Loucy (cell line): ENCODE measurements around the gene TOM1L2.

Source experiments
- H2AFZ ChIP-seq: fragments of 200-600 bp; sonication (generic); 2 replicates; pipeline ENCODE4 v1.6.0; 2016; ENCODE audit warnings: antibody characterized with exemption, mild to moderate bottlenecking, low read length, moderate library complexity
- H3F3A ChIP-seq: fragments of 200-600 bp; 2 replicates; pipeline ENCODE4 v1.6.0; 2016; ENCODE audit warnings: antibody characterized with exemption, low read depth, mild to moderate bottlenecking
- H3K27me3 ChIP-seq: fragments of 200-600 bp; sonication (generic); 2 replicates; pipeline ENCODE4 v1.6.1; 2014; ENCODE audit warnings: low read length, mild to moderate bottlenecking; ENCODE audit not compliant: insufficient read depth, poor library complexity, severe bottlenecking
- H3K36me3 ChIP-seq: fragments of 200-600 bp; sonication (generic); 2 replicates; pipeline ENCODE4 v1.6.1; 2016; ENCODE audit warnings: low read length; ENCODE audit not compliant: insufficient read depth
- H3K4me1 ChIP-seq: fragments of 200-600 bp; sonication (generic); 2 replicates; pipeline ENCODE4 v1.5.1; 2014; ENCODE audit warnings: low read length, mild to moderate bottlenecking; ENCODE audit not compliant: insufficient read depth, poor library complexity, severe bottlenecking
- H3K4me2 ChIP-seq: fragments of 200-600 bp; sonication (generic); 2 replicates; pipeline ENCODE4 v1.6.0; 2014; ENCODE audit warnings: antibody characterized with exemption, low read length, low read depth, mild to moderate bottlenecking; ENCODE audit not compliant: poor library complexity, severe bottlenecking
- H3K4me3 ChIP-seq: fragments of 200-600 bp; sonication (generic); 2 replicates; pipeline ENCODE4 v1.5.1; 2014; ENCODE audit warnings: low read length, mild to moderate bottlenecking, mixed read lengths; ENCODE audit not compliant: poor library complexity, severe bottlenecking
- H3K79me2 ChIP-seq: fragments of 200-600 bp; sonication (generic); 2 replicates; pipeline ENCODE4 v1.6.1; 2014; ENCODE audit warnings: low read length; ENCODE audit not compliant: insufficient read depth
- H3K9ac ChIP-seq: fragments of 200-600 bp; sonication (generic); 2 replicates; pipeline ENCODE4 v1.6.0; 2014; ENCODE audit warnings: mild to moderate bottlenecking, low read depth, low read length, moderate library complexity; ENCODE audit not compliant: poor library complexity, severe bottlenecking
- H3K9me2 ChIP-seq: fragments of 200-600 bp; sonication (generic); replicated peaks from 2 replicates; pipeline ENCODE4 v1.6.1; 2016; ENCODE audit warnings: low read depth, low read length, mixed read lengths
- H3K9me3 ChIP-seq: fragments of 200-600 bp; sonication (generic); 2 replicates; pipeline ENCODE4 v1.6.1; 2014; ENCODE audit warnings: mild to moderate bottlenecking, antibody characterized with exemption, low read length, low read depth; ENCODE audit not compliant: insufficient read depth
- H4K20me1 ChIP-seq: fragments of 200-600 bp; sonication (generic); 2 replicates; pipeline ENCODE4 v1.6.0; 2014; ENCODE audit warnings: antibody characterized with exemption, low read length, mild to moderate bottlenecking; ENCODE audit not compliant: insufficient read depth, poor library complexity, severe bottlenecking
- EZH2phosphoT487 ChIP-seq: fragments of 200-600 bp; IDR thresholded peaks from 2 replicates; pipeline ENCODE4 v1.6.1; 2018; ENCODE audit warnings: antibody characterized with exemption, mild to moderate bottlenecking, moderate library complexity, borderline replicate concordance
- TF ChIP-seq, protein P1 (sequence below): fragments of 200-600 bp; sonication (generic); conservative IDR thresholded peaks from 2 replicates; pipeline ENCODE4 v1.5.1; 2014; ENCODE audit warnings: mild to moderate bottlenecking, antibody characterized with exemption, low read length

The TOM1L2 gene

DNA sequence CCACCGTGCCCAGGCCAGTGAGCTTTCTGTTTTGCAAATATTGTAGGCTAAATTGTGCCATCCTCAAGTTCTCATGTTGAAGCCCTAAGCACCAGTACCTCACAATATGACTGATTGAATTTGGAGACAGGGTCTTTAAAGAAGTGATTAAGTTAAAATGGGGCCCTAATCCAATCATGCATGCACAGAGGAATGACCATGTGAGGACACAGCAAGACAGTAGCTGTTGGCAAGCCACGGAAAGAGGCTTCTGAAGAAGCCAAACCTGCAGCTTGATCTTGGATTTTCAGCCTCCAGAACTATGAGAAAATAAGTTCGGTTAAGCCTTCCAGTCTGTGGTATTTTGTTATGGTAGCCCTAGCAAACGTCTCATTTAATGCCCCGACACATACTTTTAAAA, 24.9 kb downstream of the TOM1L2 start:
- no peaks in the 10 kb centered on the region for H3K79me2 ChIP-seq

GRCh38 chr17:17946093-17946492, 26.1 kb downstream of the TOM1L2 start:
- no peak overlapping the region for H2AFZ ChIP-seq
- no peaks in the 10 kb centered on the region for H3F3A ChIP-seq
- TF ChIP-seq, protein P1, sequence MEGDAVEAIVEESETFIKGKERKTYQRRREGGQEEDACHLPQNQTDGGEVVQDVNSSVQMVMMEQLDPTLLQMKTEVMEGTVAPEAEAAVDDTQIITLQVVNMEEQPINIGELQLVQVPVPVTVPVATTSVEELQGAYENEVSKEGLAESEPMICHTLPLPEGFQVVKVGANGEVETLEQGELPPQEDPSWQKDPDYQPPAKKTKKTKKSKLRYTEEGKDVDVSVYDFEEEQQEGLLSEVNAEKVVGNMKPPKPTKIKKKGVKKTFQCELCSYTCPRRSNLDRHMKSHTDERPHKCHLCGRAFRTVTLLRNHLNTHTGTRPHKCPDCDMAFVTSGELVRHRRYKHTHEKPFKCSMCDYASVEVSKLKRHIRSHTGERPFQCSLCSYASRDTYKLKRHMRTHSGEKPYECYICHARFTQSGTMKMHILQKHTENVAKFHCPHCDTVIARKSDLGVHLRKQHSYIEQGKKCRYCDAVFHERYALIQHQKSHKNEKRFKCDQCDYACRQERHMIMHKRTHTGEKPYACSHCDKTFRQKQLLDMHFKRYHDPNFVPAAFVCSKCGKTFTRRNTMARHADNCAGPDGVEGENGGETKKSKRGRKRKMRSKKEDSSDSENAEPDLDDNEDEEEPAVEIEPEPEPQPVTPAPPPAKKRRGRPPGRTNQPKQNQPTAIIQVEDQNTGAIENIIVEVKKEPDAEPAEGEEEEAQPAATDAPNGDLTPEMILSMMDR, result no peak
- TF ChIP-seq EZH2phosphoT487, result no peak
- no peaks in the 10 kb centered on the region for H4K20me1 ChIP-seq
- H3K9ac ChIP-seq, result no peak overlapping the region
- H3K9me2 ChIP-seq, result no peaks in the 10 kb centered on the region
- H3K9me3 ChIP-seq, result no peaks in the 10 kb centered on the region
- H3K4me3 ChIP-seq, result no peak overlapping the region
- no peaks in the 10 kb centered on the region for H3K79me2 ChIP-seq
- peaks cover 10% of the 10 kb centered on the region for H3K4me1 ChIP-seq
- no peak overlapping the region for H3K4me2 ChIP-seq
- H3K27me3 ChIP-seq, result no peaks in the 10 kb centered on the region
- no peaks in the 10 kb centered on the region for H3K36me3 ChIP-seq

More for the DNA sequence above, 24.9 kb downstream of the TOM1L2 start:
- no peak overlapping the region for H3K9ac ChIP-seq
- H4K20me1 ChIP-seq, result no peaks in the 10 kb centered on the region
- no peak overlapping the region for H3K4me3 ChIP-seq
- no peak overlapping the region for H3K4me2 ChIP-seq
- H3K4me1 ChIP-seq, result peaks cover 10% of the 10 kb centered on the region
- H3K9me2 ChIP-seq, result no peaks in the 10 kb centered on the region
- H3F3A ChIP-seq, result no peaks in the 10 kb centered on the region
- H3K9me3 ChIP-seq, result no peaks in the 10 kb centered on the region
- H3K27me3 ChIP-seq, result no peaks in the 10 kb centered on the region
- no peak for TF ChIP-seq EZH2phosphoT487
- TF ChIP-seq, protein P1, result no peak
- no peaks in the 10 kb centered on the region for H3K36me3 ChIP-seq
- H2AFZ ChIP-seq, result no peak overlapping the region

- Histone ChIP-seq H3F3A (no peaks in the 10 kb centered on the region), H2AFZ (no peak overlapping the region), H3K9me3 (no peaks in the 10 kb centered on the region), H3K9me2 (no peaks in the 10 kb centered on the region), H3K27me3 (no peaks in the 10 kb centered on the region), H3K4me2 (no peak overlapping the region), H3K4me1 (peaks cover 10% of the 10 kb centered on the region), H3K79me2 (no peaks in the 10 kb centered on the region), H3K36me3 (no peaks in the 10 kb centered on the region), H4K20me1 (no peaks in the 10 kb centered on the region), H3K9ac (no peak overlapping the region), H3K4me3 (no peak overlapping the region)
- TF ChIP-seq, protein P1, result no peak
- no peak for TF ChIP-seq EZH2phosphoT487
Observed at GRCh38 chr17:17944743-17945142, 27.5 kb downstream of the TOM1L2 start.
